Neural cell (in vitro differentiated cells): Measurements from ENCODE around the gene AK1. TPM values are rescaled to one million over a fixed set of nuclear protein-coding genes. Genes with fewer than 3 reads are reported as not detected.

Source experiments
- H2AFZ ChIP-seq: fragments of 200-600, 300-800 bp; sonication (generic), shearing (Covaris generic); 2 replicates; pipeline ENCODE4 v1.6.0; 2014; ENCODE audit warnings: low read depth, mild to moderate bottlenecking, antibody characterized with exemption, low read length, moderate library complexity
- H3F3A ChIP-seq: fragments of 200-600 bp; shearing (Covaris generic); 2 replicates; pipeline ENCODE4 v1.6.1; 2016; ENCODE audit warnings: mild to moderate bottlenecking, moderate library complexity, mixed read lengths, antibody characterized with exemption, low read length; ENCODE audit not compliant: insufficient read depth, poor library complexity, severe bottlenecking
- H3K27ac ChIP-seq: fragments of 200-600, 300-800 bp; sonication (generic), shearing (Covaris generic); 2 replicates; pipeline ENCODE4 v1.5.1; 2014; ENCODE audit warnings: mild to moderate bottlenecking, low read length, moderate library complexity
- H3K27me3 ChIP-seq: fragments of 300-800, 200-600 bp; sonication (generic), shearing (Covaris generic); 2 replicates; pipeline ENCODE4 v1.6.0; 2014; ENCODE audit warnings: mild to moderate bottlenecking, low read depth, low read length, moderate library complexity; ENCODE audit not compliant: insufficient read depth
- H3K36me3 ChIP-seq: fragments of 300-800, 200-600 bp; sonication (generic), shearing (Covaris generic); 2 replicates; pipeline ENCODE4 v1.5.1; 2014; ENCODE audit warnings: mild to moderate bottlenecking, antibody characterized with exemption, low read length, moderate library complexity; ENCODE audit not compliant: insufficient read depth
- H3K4me2 ChIP-seq: fragments of 300-800, 200-600 bp; sonication (generic), shearing (Covaris generic); 2 replicates; pipeline ENCODE4 v1.6.0; 2014; ENCODE audit warnings: mild to moderate bottlenecking, low read length
- H3K4me3 ChIP-seq: fragments of 300-800, 200-600 bp; sonication (generic), shearing (Covaris generic); 2 replicates; pipeline ENCODE4 v1.5.1; 2014; ENCODE audit warnings: mild to moderate bottlenecking, low read length, moderate library complexity
- H3K79me2 ChIP-seq: fragments of 200-600 bp; shearing (Covaris generic); replicated peaks from 2 replicates; pipeline ENCODE4 v1.6.0; 2014; ENCODE audit warnings: mild to moderate bottlenecking, low read length, moderate library complexity; ENCODE audit not compliant: insufficient read depth
- H3K9ac ChIP-seq: fragments of 300-800, 200-600 bp; sonication (generic), shearing (Covaris generic); 2 replicates; pipeline ENCODE4 v1.6.1; 2016; ENCODE audit warnings: mild to moderate bottlenecking, low read length, mixed read lengths
- H3K9me2 ChIP-seq: fragments of 200-600 bp; shearing (Covaris generic); 2 replicates; pipeline ENCODE4 v1.6.1; 2016; ENCODE audit warnings: mild to moderate bottlenecking, low read length, mixed read lengths; ENCODE audit not compliant: insufficient read depth
- H3K9me3 ChIP-seq: fragments of 200-600, 300-800 bp; sonication (generic), shearing (Covaris generic); 2 replicates; pipeline ENCODE4 v1.6.1; 2016; ENCODE audit warnings: mild to moderate bottlenecking, mixed run types, low read length, moderate library complexity, mixed read lengths
- H4K20me1 ChIP-seq: fragments of 200-600 bp; shearing (Covaris generic); 2 replicates; pipeline ENCODE4 v1.6.1; 2016; ENCODE audit warnings: mild to moderate bottlenecking, mixed run types; ENCODE audit not compliant: insufficient read depth
- CTCF ChIP-seq: fragments of 450-650 bp; IDR thresholded peaks from 2 replicates; pipeline ENCODE4 v1.5.1; 2014; ENCODE audit warnings: antibody characterized with exemption, mild to moderate bottlenecking, moderate library complexity; ENCODE audit not compliant: poor library complexity, severe bottlenecking
- EP300 ChIP-seq: fragments of 450-650 bp; conservative IDR thresholded peaks from 2 replicates; pipeline ENCODE4 v1.6.1; 2014; ENCODE audit warnings: antibody characterized with exemption, mild to moderate bottlenecking, moderate library complexity; ENCODE audit not compliant: poor library complexity, severe bottlenecking
- EZH2 ChIP-seq: fragments of 200-600, 300-800 bp; shearing (Covaris generic), sonication (generic); IDR thresholded peaks from 2 replicates; pipeline ENCODE4 v1.6.1; 2014; ENCODE audit warnings: antibody characterized with exemption, low read length, borderline replicate concordance, mild to moderate bottlenecking; ENCODE audit not compliant: insufficient read depth, poor library complexity, severe bottlenecking
- MXI1 ChIP-seq: fragments of 450-650 bp; conservative IDR thresholded peaks from 2 replicates; pipeline ENCODE4 v1.6.1; 2014; ENCODE audit warnings: antibody characterized with exemption, mild to moderate bottlenecking; ENCODE audit not compliant: poor library complexity, severe bottlenecking
- POLR2AphosphoS5 ChIP-seq: IDR thresholded peaks from 2 replicates; pipeline ENCODE4 v1.6.1; 2012
- RAD21 ChIP-seq: fragments of 450-650 bp; conservative IDR thresholded peaks from 2 replicates; pipeline ENCODE4 v1.6.1; 2014; ENCODE audit warnings: antibody characterized with exemption, mild to moderate bottlenecking, moderate library complexity
- REST ChIP-seq: IDR thresholded peaks from 2 replicates; pipeline ENCODE4 v1.6.1; 2012; ENCODE audit warnings: borderline replicate concordance
- SMC3 ChIP-seq: fragments of 450-650 bp; conservative IDR thresholded peaks from 2 replicates; pipeline ENCODE4 v1.6.1; 2014; ENCODE audit warnings: antibody characterized with exemption, mild to moderate bottlenecking, moderate library complexity; ENCODE audit not compliant: poor library complexity
- TAF1 ChIP-seq: IDR thresholded peaks from 2 replicates; pipeline ENCODE4 v1.6.1; 2012; ENCODE audit warnings: low read depth
- polyA plus RNA-seq: library from polyadenylated mRNA; depleted of rRNA; stranded (reverse); fragments of >200 nt; gene quantifications from 2 replicates; pipeline ENCODE4 v1.2.3, GENCODE V29; 2014

Gene AK1
- polyA plus RNA-seq, 1 donor from 2014 or later: 105 TPM

DNA sequence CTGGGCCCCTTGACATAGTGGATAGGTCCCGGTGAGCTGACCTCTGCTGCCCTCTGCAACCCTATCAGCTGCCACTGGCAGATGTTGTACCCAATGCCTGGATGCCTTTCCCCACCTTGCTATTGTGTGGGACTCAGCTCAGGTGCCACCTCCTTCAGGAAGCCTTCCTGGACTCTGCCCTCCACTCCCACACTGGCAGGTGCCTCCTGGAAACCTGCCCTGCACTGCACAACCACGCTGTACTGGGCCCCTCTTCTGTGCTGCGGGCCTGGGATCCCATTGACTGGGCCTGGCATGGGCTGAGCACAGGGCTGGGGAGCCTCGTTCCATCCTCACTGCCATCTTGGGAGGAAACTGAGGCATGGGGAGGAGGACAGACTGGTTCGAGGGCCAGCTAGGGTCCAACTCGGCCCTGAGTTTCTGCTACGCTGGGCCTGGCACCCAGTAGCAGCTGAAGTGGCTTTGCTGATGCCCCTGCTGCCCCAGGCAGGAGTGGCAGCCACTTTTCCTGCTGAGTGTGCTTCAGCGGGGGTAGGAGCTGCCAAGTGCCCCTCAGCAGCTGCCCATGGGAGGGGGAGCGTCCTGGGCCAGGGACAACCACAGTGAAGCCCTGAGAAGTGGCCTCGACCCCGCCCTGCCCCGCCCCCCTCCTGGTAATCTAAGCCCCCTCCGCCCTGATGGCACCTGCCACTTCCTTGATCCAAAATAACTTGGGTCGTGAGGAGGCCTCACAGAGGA, 1.3 kb downstream of the AK1 start:
- Histone ChIP-seq H3K4me3 (peak overlapping the region; percentile 73), H3K9me2 (no peaks in the 10 kb centered on the region), H3K79me2 (peaks cover 7% of the 10 kb centered on the region), H3K27me3 (no peaks in the 10 kb centered on the region), H3K9ac (peak overlapping the region; percentile 87), H3F3A (no peaks in the 10 kb centered on the region), H4K20me1 (no peaks in the 10 kb centered on the region), H3K27ac (no peak overlapping the region), H3K36me3 (no peaks in the 10 kb centered on the region), H3K9me3 (no peaks in the 10 kb centered on the region), H2AFZ (no peak overlapping the region), H3K4me2 (peak overlapping the region; percentile 87)
- TF ChIP-seq TAF1 (no peak), EZH2 (no peak), REST (no peak), SMC3 (no peak), MXI1 (no peak), EP300 (no peak), RAD21 (no peak), POLR2AphosphoS5 (no peak), CTCF (no peak)

DNA sequence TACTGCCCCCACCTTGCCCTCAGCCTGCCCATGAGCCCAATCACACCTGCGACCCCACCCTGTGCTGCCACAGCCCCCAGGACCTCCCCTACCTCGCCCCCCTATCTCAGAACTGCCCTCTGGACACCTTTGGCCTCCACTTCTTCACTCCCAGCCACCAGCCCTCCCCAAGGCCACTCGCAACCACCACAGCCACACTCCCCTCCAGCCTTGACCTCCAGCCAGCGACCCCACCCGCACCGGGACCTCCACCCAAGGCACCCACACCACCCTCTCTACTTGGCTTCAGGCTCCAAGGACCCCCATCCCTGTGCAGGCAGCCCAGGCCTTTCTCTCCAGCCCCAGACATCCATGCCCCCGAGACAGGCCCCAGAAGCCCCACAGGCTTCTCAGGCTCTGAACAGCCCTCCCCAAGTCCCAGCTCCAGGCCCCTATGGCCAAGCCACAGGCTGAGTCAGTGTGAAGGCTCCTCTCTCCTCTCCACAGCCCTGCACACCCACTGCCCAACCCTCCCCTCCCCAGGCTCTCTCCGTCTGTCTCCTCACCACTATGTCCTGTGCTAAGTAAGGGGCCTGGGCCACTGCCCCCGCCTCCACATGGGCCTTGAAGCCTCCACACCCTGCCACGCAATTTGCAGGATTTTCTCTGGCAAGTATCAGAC, 2.0 kb downstream of the AK1 start:
- no peak overlapping the region for H3K4me2 ChIP-seq
- H4K20me1 ChIP-seq: no peaks in the 10 kb centered on the region
- H3K9me2 ChIP-seq: no peaks in the 10 kb centered on the region
- H3K36me3 ChIP-seq: no peaks in the 10 kb centered on the region
- H3K9me3 ChIP-seq: no peaks in the 10 kb centered on the region
- no peaks in the 10 kb centered on the region for H3K27me3 ChIP-seq
- no peak overlapping the region for H3K27ac ChIP-seq
- peaks cover 7% of the 10 kb centered on the region for H3K79me2 ChIP-seq
- H3F3A ChIP-seq: no peaks in the 10 kb centered on the region
- no peak overlapping the region for H2AFZ ChIP-seq
- peak overlapping the region; percentile 73 for H3K4me3 ChIP-seq
- H3K9ac ChIP-seq: peak overlapping the region; percentile 34
- no peak for TF ChIP-seq MXI1
- no peak for TF ChIP-seq REST
- no peak for TF ChIP-seq TAF1
- no peak for TF ChIP-seq EZH2
- no peak for TF ChIP-seq CTCF
- no peak for TF ChIP-seq SMC3
- TF ChIP-seq RAD21: no peak
- no peak for TF ChIP-seq EP300
- TF ChIP-seq POLR2AphosphoS5: no peak
